Vagina (tissue), 2 donors: ENCODE measurements around the gene POU6F2.

Experiments
- POLR2A ChIP-seq, 2 donors: fragments of 450-650 bp; IDR thresholded peaks; one replicate each; pipeline ENCODE4 v1.6.1; 2017; ENCODE audit warnings: antibody characterized with exemption in 2 of 2, mild to moderate bottlenecking in 2 of 2, moderate library complexity in 2 of 2
- TF ChIP-seq, protein P1 (sequence below), 3 experiments: fragments of 450-650 bp in 2 of 3; fragments of 200-600 bp in 1 of 3; sonication (generic) in 1 of 3; IDR thresholded peaks; one replicate each; pipeline ENCODE4 v1.5.1; 2017 to 2019; ENCODE audit warnings: antibody characterized with exemption in 3 of 3, mild to moderate bottlenecking in 2 of 3, moderate library complexity in 2 of 3

DNA sequence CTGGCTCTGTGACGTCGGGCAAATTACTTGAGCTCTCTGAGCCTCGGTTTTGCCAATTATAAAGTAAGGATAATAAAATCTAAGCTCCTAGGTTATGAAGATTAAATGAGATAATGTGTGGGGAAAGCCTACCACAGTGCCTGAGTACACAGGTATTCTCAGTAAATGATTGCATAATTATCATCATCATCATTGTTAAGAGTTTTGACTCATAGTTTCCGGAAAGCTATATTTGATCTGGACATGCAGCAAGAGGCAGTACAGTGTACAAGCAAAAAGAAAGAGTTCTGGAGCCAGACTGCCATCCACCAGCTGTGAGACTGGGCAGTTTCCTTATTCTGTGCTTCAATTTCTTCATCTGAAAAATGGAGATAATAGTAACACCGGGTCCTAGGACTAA is 432.9 kb downstream of the POU6F2 start:
- TF ChIP-seq, protein P1, sequence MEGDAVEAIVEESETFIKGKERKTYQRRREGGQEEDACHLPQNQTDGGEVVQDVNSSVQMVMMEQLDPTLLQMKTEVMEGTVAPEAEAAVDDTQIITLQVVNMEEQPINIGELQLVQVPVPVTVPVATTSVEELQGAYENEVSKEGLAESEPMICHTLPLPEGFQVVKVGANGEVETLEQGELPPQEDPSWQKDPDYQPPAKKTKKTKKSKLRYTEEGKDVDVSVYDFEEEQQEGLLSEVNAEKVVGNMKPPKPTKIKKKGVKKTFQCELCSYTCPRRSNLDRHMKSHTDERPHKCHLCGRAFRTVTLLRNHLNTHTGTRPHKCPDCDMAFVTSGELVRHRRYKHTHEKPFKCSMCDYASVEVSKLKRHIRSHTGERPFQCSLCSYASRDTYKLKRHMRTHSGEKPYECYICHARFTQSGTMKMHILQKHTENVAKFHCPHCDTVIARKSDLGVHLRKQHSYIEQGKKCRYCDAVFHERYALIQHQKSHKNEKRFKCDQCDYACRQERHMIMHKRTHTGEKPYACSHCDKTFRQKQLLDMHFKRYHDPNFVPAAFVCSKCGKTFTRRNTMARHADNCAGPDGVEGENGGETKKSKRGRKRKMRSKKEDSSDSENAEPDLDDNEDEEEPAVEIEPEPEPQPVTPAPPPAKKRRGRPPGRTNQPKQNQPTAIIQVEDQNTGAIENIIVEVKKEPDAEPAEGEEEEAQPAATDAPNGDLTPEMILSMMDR (IDR thresholded peaks at IDR 0.05): no peak
- no peak for TF ChIP-seq POLR2A (IDR thresholded peaks at IDR 0.05)
